Spleen (tissue), 11 donors: ENCODE results near the gene FAT2. TPM values are rescaled to one million over a fixed set of nuclear protein-coding genes. Genes with fewer than 3 reads are reported as not detected.
"Not testable (repeated sequence)": the region's sequence is repeated elsewhere in the genome, so short reads cannot be mapped to it uniquely, and the experiment has no call there.

Experiments used
- DNase-seq: peaks from one replicate; pipeline ENCODE4 v3.0.0-alpha.2; 2020
- H3K27ac ChIP-seq, 8 donors: fragments of 200-600 bp; sonication (generic) in 7 of 8; 1 replicate in 4 of 8; 2 replicates in 4 of 8; pipeline versions ENCODE4 v1.5.0 to v1.8.0; 2016 to 2021; ENCODE audit warnings: inconsistent platforms in 4 of 8, mild to moderate bottlenecking in 4 of 8, moderate library complexity in 1 of 8
- H3K27me3 ChIP-seq, 7 donors: fragments of 200-600 bp; sonication (generic) in 6 of 7; replicated peaks in 1 of 7; 1 replicate in 4 of 7; 2 replicates in 3 of 7; pipeline versions ENCODE4 v1.5.0 to v1.8.0; 2016 to 2021; ENCODE audit warnings: inconsistent platforms in 3 of 7, mild to moderate bottlenecking in 1 of 7
- H3K36me3 ChIP-seq, 6 donors: fragments of 200-600 bp; sonication (generic) in 5 of 6; 1 replicate in 4 of 6; 2 replicates in 2 of 6; pipeline versions ENCODE4 v1.5.0 to v1.8.0; 2016 to 2021; ENCODE audit warnings: inconsistent platforms in 2 of 6
- H3K4me1 ChIP-seq, 6 donors: fragments of 200-600 bp; sonication (generic) in 5 of 6; 1 replicate in 3 of 6; 2 replicates in 3 of 6; pipeline versions ENCODE4 v1.5.0 to v1.8.0; 2016 to 2021; ENCODE audit warnings: inconsistent platforms in 3 of 6
- H3K4me3 ChIP-seq, 8 donors: fragments of 200-600 bp; sonication (generic) in 7 of 8; 1 replicate in 4 of 8; 2 replicates in 4 of 8; pipeline versions ENCODE4 v1.5.0 to v1.8.0; 2016 to 2021; ENCODE audit warnings: inconsistent platforms in 4 of 8, mild to moderate bottlenecking in 4 of 8, moderate library complexity in 2 of 8
- H3K9me3 ChIP-seq, 8 donors: fragments of 200-600 bp; sonication (generic) in 7 of 8; 1 replicate in 4 of 8; 2 replicates in 4 of 8; pipeline versions ENCODE4 v1.5.0 to v1.8.0; 2016 to 2021; ENCODE audit warnings: inconsistent platforms in 4 of 8
- CTCF ChIP-seq, 11 experiments: fragments of 200-600 bp in 7 of 11; fragments of 450-650 bp in 4 of 11; sonication (generic) in 4 of 11; IDR thresholded peaks in 8 of 11; conservative IDR thresholded peaks in 3 of 11; 1 replicate in 7 of 11; 2 replicates in 4 of 11; pipeline versions ENCODE4 v1.4.0 to v1.8.0; 2016 to 2021; ENCODE audit warnings: antibody characterized with exemption in 11 of 11, inconsistent platforms in 4 of 11, mild to moderate bottlenecking in 1 of 11
- POLR2A ChIP-seq, 3 donors: fragments of 450-650 bp; IDR thresholded peaks; one replicate each; pipeline ENCODE4 v1.5.1; 2017; ENCODE audit warnings: antibody characterized with exemption in 3 of 3, mild to moderate bottlenecking in 1 of 3
- POLR2AphosphoS5 ChIP-seq, 3 donors: sonication (generic); formaldehyde crosslinking; IDR thresholded peaks; one replicate each; pipeline ENCODE4 v1.5.1; 2017; ENCODE audit warnings: antibody characterized with exemption in 3 of 3
- WGBS, 5 donors: extraction: QIAGEN DNeasy Blood & Tissue Kit in 3 of 5; methylation state at CpG; one replicate each; pipeline versions ENCODE4 v1.1.5 to v1.1.7; 2013 to 2018; 5-methylcytosine and 5-hydroxymethylcytosine counted together
- intact Hi-C: fragments of 100-400 bp; cut with DNase I; formaldehyde crosslinking; loops from one replicate; pipeline ENCODE4 v1.15.0; 2023; ENCODE audit warnings: low total_unique reads
- polyA plus RNA-seq, 3 donors: library from polyadenylated mRNA; stranded (reverse); fragments of 200-250 nt; gene quantifications; one replicate each; pipeline ENCODE4 v1.2.1, GENCODE V29; 2013
- total RNA-seq, 7 donors: library from RNA; depleted of rRNA in 3 of 7; stranded (reverse); fragments of >200 nt in 3 of 7; fragmentation: NEBNext Ultra II Directional in 4 of 7; extraction: Animal tissue kit (Norgen Biotek cat#: 25700) in 4 of 7; gene quantifications; one replicate each; pipeline versions ENCODE4 v1.1.0 to v1.2.1, GENCODE V29; 2016 to 2021
- donor health status: healthy with polysubstance abuse.
- donor health status: DM: no; HTN: no; CAD: no; lungs with moderate emphysema.
- donor health status: DM: no; HTN: no; CAD: no.
- donor health status: Bipolar disorder and iron deficiency.
- donor health status: healthy.
- donor health status: DM: no; HTN: no; CAD: no.
- donor health status: DM: yes; HTN: yes; CAD: no.

FAT2 gene
- total and polyA plus RNA-seq, 10 donors: under 0.01 to 0.13 (median 0.05) TPM; not detected in 1

- no peak for DNase-seq
- TF ChIP-seq POLR2AphosphoS5 (IDR thresholded peaks at IDR 0.05) (no peak), CTCF (IDR thresholded peaks at IDR 0.05 in 8 of 11, conservative IDR thresholded peaks at IDR 0.05 in 3 of 11) (no peak), POLR2A (IDR thresholded peaks at IDR 0.05) (no peak)
- no peaks in the 10 kb centered on the region for H3K36me3 ChIP-seq
- intact Hi-C loops: no loop called here
- no peak overlapping the region for H3K4me3 ChIP-seq
- H3K4me1 ChIP-seq: no peaks in the 10 kb centered on the region
- no peak overlapping the region for H3K27ac ChIP-seq
- no peaks in the 10 kb centered on the region for H3K9me3 ChIP-seq
- WGBS, 5 donors: 72 to 87% (median 86%) methylated on average over 10 of the region's 10 CpGs
- no peaks in the 10 kb centered on the region for H3K27me3 ChIP-seq
These were observed 5.2 kb downstream of the FAT2 start for GRCh38 chr5:151585970-151586369.

DNA sequence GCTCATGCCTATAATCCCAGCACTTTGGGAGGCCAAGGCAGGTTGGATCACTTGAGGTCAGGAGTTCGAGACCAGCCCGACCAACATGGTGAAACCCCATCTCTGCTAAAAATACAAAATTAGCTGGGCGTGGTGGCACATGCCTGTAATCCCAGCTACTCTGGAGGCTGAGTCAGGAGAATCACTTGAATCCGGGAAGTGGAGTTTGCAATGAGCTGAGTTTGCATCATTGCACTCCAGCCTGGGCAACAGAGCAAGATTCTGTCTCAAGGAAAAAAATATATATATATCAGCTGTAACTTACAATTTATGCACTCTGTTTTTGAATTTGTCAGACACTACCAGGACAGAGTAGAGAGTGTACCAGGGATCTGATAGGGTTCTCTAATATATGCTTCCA is 5.8 kb downstream of the FAT2 start:
- intact Hi-C loops, H3K9me3 ChIP-seq, H3K4me1 ChIP-seq, H3K36me3 ChIP-seq, H3K27ac ChIP-seq, H3K4me3 ChIP-seq, H3K27me3 ChIP-seq, DNase-seq: not testable (repeated sequence)
- 66 to 80% (median 68%) methylated on average over 4 of the region's 4 CpGs for WGBS, 5 donors

DNA sequence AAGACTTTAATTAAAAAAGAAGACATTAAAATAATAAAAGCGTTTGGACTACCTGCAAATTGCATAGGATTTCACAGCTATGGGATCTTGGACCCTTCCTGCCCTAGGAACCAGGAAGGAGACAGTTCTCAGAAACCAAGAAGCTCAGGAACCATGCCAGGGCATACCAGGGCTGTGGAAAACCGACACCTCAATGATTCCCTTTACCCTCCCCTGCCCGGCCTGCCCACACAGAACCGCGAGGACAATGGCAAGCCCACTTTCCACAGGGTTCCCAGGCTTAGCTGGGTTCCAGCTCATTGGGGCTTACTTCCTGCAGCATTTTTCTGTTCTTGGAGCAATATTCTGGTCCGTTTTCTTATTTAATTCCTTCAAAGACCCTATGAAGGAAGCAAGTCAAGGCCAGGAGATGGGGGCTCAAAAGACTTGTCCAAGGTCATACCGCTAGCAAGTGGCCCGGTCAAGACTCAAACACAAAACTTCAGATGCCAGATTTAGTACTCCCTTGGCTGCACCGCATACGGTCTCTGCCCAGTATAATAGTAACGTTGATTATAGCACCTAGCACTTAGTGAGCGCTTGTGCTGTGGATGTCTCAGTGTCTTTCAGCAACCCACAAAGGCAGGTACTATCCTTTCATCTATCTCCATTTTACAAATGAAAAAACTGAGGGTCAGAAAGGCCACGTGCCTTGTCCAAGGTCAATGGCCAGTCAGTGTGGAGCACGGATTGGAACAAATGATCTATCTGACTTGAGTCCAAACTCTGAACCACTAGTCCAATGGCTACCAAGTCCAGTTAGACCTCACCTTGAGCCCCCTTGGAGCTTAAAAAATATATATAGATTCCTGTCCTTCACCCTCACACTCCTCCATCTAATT is 6.8 kb downstream of the FAT2 start:
- no peak for TF ChIP-seq POLR2A (IDR thresholded peaks at IDR 0.05)
- no peak for TF ChIP-seq POLR2AphosphoS5 (IDR thresholded peaks at IDR 0.05)
- TF ChIP-seq CTCF (IDR thresholded peaks at IDR 0.05 in 8 of 11, conservative IDR thresholded peaks at IDR 0.05 in 3 of 11): no peak
- no peak for DNase-seq
- Histone ChIP-seq H3K27me3 (no peaks in the 10 kb centered on the region), H3K4me1 (no peaks in the 10 kb centered on the region), H3K9me3 (no peaks in the 10 kb centered on the region), H3K4me3 (no peak overlapping the region), H3K27ac (no peak overlapping the region), H3K36me3 (no peaks in the 10 kb centered on the region)
- 82 to 90% (median 86%) methylated on average over 14 of the region's 14 CpGs for WGBS, 5 donors
- intact Hi-C loops: no loop called here

GRCh38 chr5:151581812-151582583 is 9.1 kb downstream of the FAT2 start:
- H3K27me3 ChIP-seq: no peaks in the 10 kb centered on the region
- intact Hi-C loops: no loop called here
- H3K9me3 ChIP-seq: no peaks in the 10 kb centered on the region
- TF ChIP-seq POLR2AphosphoS5 (IDR thresholded peaks at IDR 0.05): no peak
- no peak for TF ChIP-seq POLR2A (IDR thresholded peaks at IDR 0.05)
- no peak for TF ChIP-seq CTCF (IDR thresholded peaks at IDR 0.05 in 8 of 11, conservative IDR thresholded peaks at IDR 0.05 in 3 of 11)
- peaks cover 0 to 21% (median 13%) of the 10 kb centered on the region in 6 donors for H3K4me1 ChIP-seq
- no peaks in the 10 kb centered on the region for H3K36me3 ChIP-seq
- no peak overlapping the region for H3K4me3 ChIP-seq
- no peak for DNase-seq
- 69 to 78% (median 71%) methylated on average over 6 of the region's 6 CpGs for WGBS, 5 donors
- no peak overlapping the region for H3K27ac ChIP-seq
